Umbilical cord (tissue), 2 donors: ENCODE data around the gene RBMS3. TPM values are rescaled to one million over a fixed set of nuclear protein-coding genes. Genes with fewer than 3 reads are reported as not detected.
"Not testable (repeated sequence)": the region's sequence is repeated elsewhere in the genome, so short reads cannot be mapped to it uniquely, and the experiment has no call there.

Experiments used
- DNase-seq: peaks from one replicate; pipeline ENCODE4 v3.0.0-alpha.2; 2015; ENCODE audit warnings: low spot score
- total RNA-seq: library from RNA; depleted of rRNA; stranded (reverse); fragments of >200 nt; gene quantifications from one replicate; pipeline ENCODE4 v1.2.3, GENCODE V29; 2014; ENCODE audit warnings: low replicate concordance; ENCODE audit not compliant: insufficient read depth

The RBMS3 gene
- total RNA-seq, 1 donor from 2014 or later = 195 TPM

GRCh38 chr3:29524433-29524832 lies 243.6 kb downstream of the RBMS3 start:
- not testable (repeated sequence) for DNase-seq

GRCh38 chr3:29525254-29525881 lies 244.5 kb downstream of the RBMS3 start:
- peak; percentile 57 for DNase-seq

- DNase-seq = peak; percentile 48
Measured at GRCh38 chr3:29527246-29527645, 246.4 kb downstream of the RBMS3 start.

- no peak for DNase-seq
Measured at GRCh38 chr3:29531644-29532043, 250.8 kb downstream of the RBMS3 start.

GRCh38 chr3:29532473-29532872 lies 251.6 kb downstream of the RBMS3 start:
- no peak for DNase-seq

GRCh38 chr3:29534006-29534405 lies 253.1 kb downstream of the RBMS3 start:
- DNase-seq = no peak

GRCh38 chr3:29536016-29536758 lies 255.3 kb downstream of the RBMS3 start:
- no peak for DNase-seq

GRCh38 chr3:29537889-29538609 lies 257.2 kb downstream of the RBMS3 start:
- no peak for DNase-seq

- no peak for DNase-seq
Measured at GRCh38 chr3:29538610-29538958, 257.7 kb downstream of the RBMS3 start.

- no peak for DNase-seq
Measured at GRCh38 chr3:29540544-29540943, 259.7 kb downstream of the RBMS3 start.

GRCh38 chr3:29544701-29545363 lies 264.0 kb downstream of the RBMS3 start:
- DNase-seq = no peak

- peak; percentile 54 for DNase-seq
Measured at GRCh38 chr3:29545615-29546014, 264.7 kb downstream of the RBMS3 start.

GRCh38 chr3:29552051-29552450 lies 271.2 kb downstream of the RBMS3 start:
- peak; percentile 60 for DNase-seq

- peak; percentile 66 for DNase-seq
Measured at GRCh38 chr3:29554566-29554965, 273.7 kb downstream of the RBMS3 start.

GRCh38 chr3:29555590-29555989 lies 274.7 kb downstream of the RBMS3 start:
- DNase-seq = no peak

- DNase-seq = peak; percentile 22
Measured at GRCh38 chr3:29557186-29557585, 276.3 kb downstream of the RBMS3 start.

GRCh38 chr3:29557825-29558224 lies 277.0 kb downstream of the RBMS3 start:
- no peak for DNase-seq

- no peak for DNase-seq
Measured at GRCh38 chr3:29559741-29560465, 279.0 kb downstream of the RBMS3 start.

GRCh38 chr3:29561651-29562149 lies 280.8 kb downstream of the RBMS3 start:
- no peak for DNase-seq

GRCh38 chr3:29565236-29565635 lies 284.4 kb downstream of the RBMS3 start:
- no peak for DNase-seq

- no peak for DNase-seq
Measured at GRCh38 chr3:29567501-29567900, 286.6 kb downstream of the RBMS3 start.
